Keratinocyte (primary cell): Measurements from ENCODE around the gene CNTNAP5. TPM values are rescaled to one million over a fixed set of nuclear protein-coding genes. Genes with fewer than 3 reads are reported as not detected.

Experiments used
- DNase-seq: peaks from one replicate; pipeline ENCODE4 v3.0.0-alpha.2; 2011; ENCODE audit warnings: low read depth, missing footprints, low spot score
- FAIRE-seq: peaks from 2 replicates; lab custom pipeline; 2011; peaks lifted over from hg19 to GRCh38; lab: Jason Lieb, UNC
- H2AFZ ChIP-seq: 2 replicates; pipeline ENCODE4 v1.6.0; 2012; ENCODE audit warnings: low read length, control low read depth, inconsistent platforms; ENCODE audit not compliant: control insufficient read depth
- H3K27ac ChIP-seq: 2 replicates; pipeline ENCODE4 v1.5.1; 2011; ENCODE audit warnings: low read length; ENCODE audit not compliant: control insufficient read depth, insufficient read depth
- H3K27me3 ChIP-seq: 3 replicates; pipeline ENCODE4 v1.6.0; 2011; ENCODE audit warnings: low read length; ENCODE audit not compliant: control insufficient read depth, insufficient read depth; ENCODE audit errors: extremely low read depth
- H3K36me3 ChIP-seq, 2 experiments: 2 replicates in 1 of 2; 3 replicates in 1 of 2; pipeline ENCODE4 v1.5.1; 2011; ENCODE audit warnings: low read length in 2 of 2, mild to moderate bottlenecking in 1 of 2; ENCODE audit not compliant: control insufficient read depth in 2 of 2, insufficient read depth in 2 of 2; ENCODE audit errors: extremely low read depth in 1 of 2
- H3K4me1 ChIP-seq: 3 replicates; pipeline ENCODE4 v1.5.1; 2011; ENCODE audit warnings: low read length; ENCODE audit not compliant: control insufficient read depth, insufficient read depth; ENCODE audit errors: extremely low read depth
- H3K4me2 ChIP-seq: 3 replicates; pipeline ENCODE4 v1.6.0; 2011; ENCODE audit warnings: low read depth, low read length; ENCODE audit not compliant: control insufficient read depth, insufficient read depth; ENCODE audit errors: extremely low read depth
- H3K4me3 ChIP-seq, 3 experiments: fragments of 200-600 bp in 1 of 3; sonication (generic) in 1 of 3; 2 replicates in 2 of 3; 3 replicates in 1 of 3; pipeline ENCODE4 v1.5.1; 2011 to 2016; ENCODE audit warnings: low read length in 3 of 3, mild to moderate bottlenecking in 3 of 3, control low read depth in 2 of 3, inconsistent platforms in 1 of 3, low read depth in 1 of 3, mixed read lengths in 1 of 3, mixed run types in 1 of 3, moderate library complexity in 1 of 3; ENCODE audit not compliant: control insufficient read depth in 2 of 3, insufficient read depth in 2 of 3; ENCODE audit errors: extremely low read depth in 1 of 3
- H3K79me2 ChIP-seq: 2 replicates; pipeline ENCODE4 v1.6.0; 2012; ENCODE audit warnings: low read length; ENCODE audit not compliant: control insufficient read depth, insufficient read depth
- H3K9ac ChIP-seq: 3 replicates; pipeline ENCODE4 v1.6.0; 2011; ENCODE audit warnings: low read length; ENCODE audit not compliant: control insufficient read depth, insufficient read depth; ENCODE audit errors: extremely low read depth
- H3K9me1 ChIP-seq: 3 replicates; pipeline ENCODE4 v1.6.0; 2011; ENCODE audit warnings: low read length; ENCODE audit not compliant: control insufficient read depth, insufficient read depth; ENCODE audit errors: extremely low read depth
- H3K9me3 ChIP-seq: 2 replicates; pipeline ENCODE4 v1.5.1; 2012; ENCODE audit warnings: low read depth, low read length; ENCODE audit not compliant: control insufficient read depth
- H4K20me1 ChIP-seq: 3 replicates; pipeline ENCODE4 v1.6.0; 2011; ENCODE audit warnings: low read length; ENCODE audit not compliant: control insufficient read depth, insufficient read depth; ENCODE audit errors: extremely low read depth
- CTCF ChIP-seq, 3 experiments: IDR thresholded peaks in 1 of 3; conservative IDR thresholded peaks in 1 of 3; optimal IDR thresholded peaks in 1 of 3; 2 replicates in 2 of 3; 3 replicates in 1 of 3; pipeline versions ENCODE3 to v1.5.1; 2011; ENCODE audit warnings: low read length in 3 of 3, mild to moderate bottlenecking in 3 of 3, moderate library complexity in 2 of 3, control low read depth in 1 of 3, inconsistent platforms in 1 of 3; ENCODE audit not compliant: insufficient read depth in 2 of 3; ENCODE audit errors: extremely low read depth in 1 of 3
- EZH2 ChIP-seq: IDR thresholded peaks from one replicate; pipeline ENCODE4 v1.6.1; 2012; ENCODE audit warnings: inconsistent platforms, mild to moderate bottlenecking, low read length, moderate library complexity
- dilution Hi-C: fragments of 300-500 bp; cut with MboI; formaldehyde crosslinking; loops from one replicate; pipeline ENCODE4 v1.7.0; 2020; ENCODE audit warnings: low sequenced_read_pairs; ENCODE audit not compliant: extremely low pct_ligation_motif_present
- polyA plus RNA-seq, 5 experiments: library from polyadenylated mRNA; depleted of rRNA in 3 of 5; stranded (reverse) in 3 of 5; stranded (forward) in 1 of 5; unstranded in 1 of 5; fragments of >200 nt; gene quantifications; 1 replicate in 1 of 5; 2 replicates in 3 of 5; 3 replicates in 1 of 5; pipeline versions ENCODE4 v1.2.1 to v1.2.3, GENCODE V29; 2011 to 2012; ENCODE audit warnings: missing spikeins in 2 of 5, low read depth in 1 of 5, low replicate concordance in 1 of 5

The CNTNAP5 gene
- polyA plus RNA-seq, 1 donor (not counting 4 experiments of a cell fraction or from before 2014, with no cell fraction given) = not detected

DNA sequence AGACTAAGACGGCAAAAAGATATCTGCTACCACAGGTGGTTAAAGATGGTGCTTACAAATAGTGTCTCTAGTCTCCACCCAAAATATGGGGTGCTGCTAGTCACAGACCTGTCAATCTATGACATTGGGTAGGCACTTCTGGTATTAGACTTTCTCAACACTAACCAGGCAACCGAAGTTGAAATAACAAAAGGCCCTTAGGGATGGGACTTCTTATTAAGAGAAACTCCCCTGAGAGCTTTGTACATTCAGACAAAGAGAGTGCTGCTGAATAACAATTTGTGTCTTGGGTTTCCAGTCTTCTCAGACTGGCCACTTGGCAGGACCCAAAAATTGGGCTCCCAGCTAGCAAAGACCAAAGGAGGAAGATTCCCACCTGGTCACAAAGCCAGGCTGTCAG, 310.0 kb downstream of the CNTNAP5 start:
- Histone ChIP-seq H3K4me3 (no peak overlapping the region), H3K4me2 (no peak overlapping the region), H3K4me1 (no peaks in the 10 kb centered on the region), H2AFZ (no peak overlapping the region), H3K27me3 (no peaks in the 10 kb centered on the region), H3K79me2 (no peaks in the 10 kb centered on the region), H3K36me3 (no peaks in the 10 kb centered on the region), H3K9ac (no peak overlapping the region), H3K27ac (no peak overlapping the region), H3K9me3 (no peaks in the 10 kb centered on the region), H4K20me1 (no peaks in the 10 kb centered on the region), H3K9me1 (no peaks in the 10 kb centered on the region)
- dilution Hi-C loops = no loop called here
- FAIRE-seq = no peak
- no peak for DNase-seq
- TF ChIP-seq EZH2 = no peak
- TF ChIP-seq CTCF (optimal IDR thresholded peaks at IDR 0.05 in 1 of 3, IDR thresholded peaks at IDR 0.05 in 1 of 3, conservative IDR thresholded peaks at IDR 0.05 in 1 of 3; ENCODE audit: extremely low read depth in 1 of 3, insufficient read depth in 2 of 3, low read length in 3 of 3) = no peak

- no peaks in the 10 kb centered on the region for H3K79me2 ChIP-seq
- dilution Hi-C loops = no loop called here
- no peak overlapping the region for H3K9ac ChIP-seq
- H3K36me3 ChIP-seq = no peaks in the 10 kb centered on the region
- H3K4me1 ChIP-seq = no peaks in the 10 kb centered on the region
- no peaks in the 10 kb centered on the region for H4K20me1 ChIP-seq
- no peak overlapping the region for H3K4me2 ChIP-seq
- H3K27ac ChIP-seq = no peak overlapping the region
- DNase-seq (no peak), FAIRE-seq (no peak)
- no peak overlapping the region for H2AFZ ChIP-seq
- no peaks in the 10 kb centered on the region for H3K9me3 ChIP-seq
- no peaks in the 10 kb centered on the region for H3K9me1 ChIP-seq
- no peak overlapping the region for H3K4me3 ChIP-seq
- TF ChIP-seq EZH2 = no peak
- TF ChIP-seq CTCF (optimal IDR thresholded peaks at IDR 0.05 in 1 of 3, IDR thresholded peaks at IDR 0.05 in 1 of 3, conservative IDR thresholded peaks at IDR 0.05 in 1 of 3; ENCODE audit: extremely low read depth in 1 of 3, insufficient read depth in 2 of 3, low read length in 3 of 3) = no peak
- H3K27me3 ChIP-seq = no peaks in the 10 kb centered on the region
Observed at GRCh38 chr2:124339709-124340108, 314.6 kb downstream of the CNTNAP5 start.
